IPS-NIHi7 (cell line): ENCODE measurements around the gene RAB8A.

Experiments used
- DNase-seq: peaks from one replicate; pipeline ENCODE4 v3.0.0; 2012; ENCODE audit warnings: mixed read lengths; ENCODE audit errors: extremely low spot score

RAB8A gene

DNA sequence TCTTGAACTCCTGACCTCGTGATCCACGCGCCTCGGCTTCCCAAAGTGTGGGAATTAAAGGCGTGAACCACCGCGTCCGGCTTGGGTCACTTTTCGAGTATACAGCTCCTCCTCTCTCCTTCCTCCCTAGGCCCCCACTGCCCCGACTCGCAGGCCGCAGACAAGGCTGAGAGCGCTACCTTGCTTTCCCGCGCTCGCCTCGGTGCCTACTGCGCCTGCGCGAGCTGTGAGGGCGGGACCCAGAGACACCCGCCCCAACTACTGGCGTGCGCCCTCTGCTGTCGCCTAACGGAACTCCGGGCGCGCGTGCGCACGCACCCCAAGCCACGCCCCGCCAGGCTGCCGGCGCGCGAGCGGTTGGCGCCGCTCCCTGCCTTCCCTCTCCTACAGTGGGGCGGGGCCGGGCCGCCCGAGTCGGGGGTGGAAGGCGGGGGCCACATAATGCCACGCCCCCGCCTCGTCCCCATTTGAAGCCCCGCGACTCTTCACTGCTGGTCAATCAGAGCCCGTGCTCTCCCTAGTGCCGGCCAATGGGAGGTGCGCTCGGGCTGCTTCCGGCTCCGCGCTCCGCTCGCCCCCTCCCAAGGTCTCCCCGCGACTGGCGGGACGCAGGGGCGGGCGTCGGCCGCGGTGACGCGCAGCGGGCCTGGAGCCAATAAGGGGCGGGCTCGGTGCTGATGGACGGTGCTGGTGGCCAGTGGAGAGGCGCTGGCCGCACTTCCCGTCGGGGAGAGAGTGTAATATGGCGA, at the start of gene RAB8A:
RAB8A (plus strand) TSS at position 730 of the 749 bp plus-strand sequence; CDS start at position 743, 13 bp downstream.
- peak; percentile 100 for DNase-seq

DNA sequence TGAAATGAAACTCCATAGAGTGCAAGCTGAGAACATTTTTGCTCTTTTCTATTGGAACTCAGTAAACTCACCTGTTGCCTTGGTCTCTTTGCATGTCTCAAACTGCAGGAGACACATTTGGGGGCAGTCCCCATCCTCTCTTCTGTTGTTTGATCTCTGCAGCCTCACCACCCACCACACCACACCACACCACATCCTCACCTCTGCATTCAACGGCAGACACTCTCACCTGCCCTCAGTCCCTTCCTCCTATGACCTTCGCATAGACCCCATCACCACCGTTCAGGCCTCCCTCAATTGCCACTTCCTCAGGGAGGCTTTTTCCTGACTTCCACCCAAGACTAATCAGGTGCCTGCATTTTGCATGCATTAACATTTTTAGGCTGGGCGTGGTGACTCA, 49.7 kb upstream of the RAB8A start:
- DNase-seq: no peak

DNA sequence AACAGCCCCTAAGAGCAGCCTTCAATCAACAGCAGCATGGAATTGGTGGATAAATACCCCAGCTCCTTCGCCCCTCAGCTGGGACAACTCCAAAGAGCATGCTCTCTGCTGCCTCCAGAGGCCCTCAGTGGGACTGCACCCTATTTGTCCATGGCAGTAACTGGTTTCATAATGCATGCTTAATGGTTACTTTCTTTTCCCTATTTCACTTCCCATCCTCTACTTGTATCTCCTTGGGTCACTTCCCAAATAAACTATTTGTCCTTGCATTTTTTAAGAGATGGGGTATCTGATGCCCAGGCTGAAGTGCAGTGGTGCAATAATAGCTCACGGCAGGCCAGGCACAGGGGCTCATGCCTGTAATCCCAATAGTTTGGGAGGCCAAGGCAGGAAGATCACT, 48.9 kb upstream of the RAB8A start:
- DNase-seq: peak; percentile 85

DNA sequence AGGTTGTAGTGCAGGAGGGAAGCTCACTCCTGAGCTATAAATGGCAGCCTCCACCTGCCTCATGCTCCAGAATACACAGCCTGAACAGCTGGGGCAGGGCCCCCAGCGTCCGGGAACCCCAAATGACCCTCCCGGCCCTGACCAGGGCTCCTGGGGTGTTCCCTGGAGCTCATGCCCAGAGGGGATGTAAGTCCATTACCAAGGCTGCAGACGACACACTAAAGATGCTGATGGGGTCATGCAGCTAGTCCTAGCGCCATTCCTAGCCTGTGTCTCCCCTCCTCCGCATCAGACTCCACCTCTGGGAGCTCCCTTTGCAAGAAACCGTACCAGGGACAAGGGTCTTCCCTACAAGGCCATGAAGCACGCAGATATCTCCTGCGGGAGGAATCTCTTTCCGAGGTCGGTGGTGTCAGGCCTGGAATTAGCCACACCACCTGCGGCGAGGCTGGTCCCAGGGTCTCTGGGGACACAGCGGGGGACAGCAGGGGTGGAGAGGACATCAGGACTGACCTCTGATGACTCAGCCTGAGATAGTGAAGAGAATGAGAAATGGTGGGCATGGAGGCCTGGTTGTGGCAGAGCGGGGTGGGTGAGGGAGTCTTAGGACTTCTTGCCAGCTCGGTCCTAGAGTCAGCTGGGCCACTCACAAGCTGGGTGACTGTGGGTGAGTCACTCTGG, 47.3 kb upstream of the RAB8A start:
- DNase-seq: no peak

DNA sequence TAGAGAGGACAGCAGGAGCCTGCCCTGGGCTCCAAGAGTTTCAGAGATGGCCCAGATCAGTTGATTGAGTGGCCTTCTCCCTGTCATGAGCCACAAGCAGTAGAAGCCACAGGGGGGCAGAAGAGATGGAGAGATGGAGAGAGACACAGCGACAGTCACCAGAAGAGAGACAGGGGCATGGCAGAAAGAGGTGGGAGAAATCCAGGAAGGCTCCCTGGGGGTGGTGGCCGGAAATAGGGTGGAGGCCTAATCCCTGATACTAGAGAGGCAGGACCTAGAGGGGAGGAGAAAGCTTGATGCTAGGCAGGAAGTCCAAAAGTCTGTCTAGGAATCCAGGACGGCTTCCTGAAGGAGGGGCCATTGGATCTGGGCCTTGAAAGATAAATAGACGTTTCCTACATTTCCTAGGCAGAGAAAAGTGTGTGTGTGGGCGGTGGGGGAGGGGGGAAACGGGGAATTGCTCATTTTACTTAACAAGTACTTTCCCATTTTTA, 45.0 kb upstream of the RAB8A start:
- no peak for DNase-seq

DNA sequence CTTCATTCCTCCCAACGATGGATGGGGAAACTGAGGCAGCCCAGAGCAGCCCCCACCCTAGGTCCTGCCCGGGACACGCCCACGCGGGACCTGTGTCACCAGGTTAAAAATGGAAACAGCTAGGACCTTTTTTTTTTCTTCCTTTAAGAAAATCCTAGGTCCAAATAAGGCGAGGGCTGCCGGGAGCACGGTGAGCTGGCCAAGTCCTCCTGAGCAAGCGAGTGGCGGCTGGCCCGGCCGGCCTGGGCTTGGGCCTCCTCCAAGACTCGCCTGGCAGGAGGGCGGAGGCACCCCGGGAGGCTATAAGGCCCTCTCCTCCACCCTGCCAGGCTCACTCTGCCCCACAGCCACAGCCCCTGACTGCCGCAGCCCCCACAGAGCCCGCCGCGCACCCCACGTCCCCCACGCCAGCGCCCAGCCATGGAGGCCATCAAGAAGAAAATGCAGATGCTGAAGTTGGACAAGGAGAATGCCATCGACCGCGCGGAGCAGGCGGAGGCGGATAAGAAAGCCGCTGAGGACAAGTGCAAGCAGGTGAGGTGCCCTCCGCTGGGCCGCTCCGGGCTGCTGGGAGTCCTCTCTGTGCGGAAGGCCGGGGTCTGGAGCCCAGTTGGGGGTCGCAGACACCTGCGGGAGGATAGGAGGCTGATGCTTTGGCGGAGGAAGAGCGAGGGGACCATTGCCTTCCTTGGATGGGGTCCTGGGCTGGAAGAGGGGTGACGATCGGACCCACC, 44.3 kb upstream of the RAB8A start:
- no peak for DNase-seq

DNA sequence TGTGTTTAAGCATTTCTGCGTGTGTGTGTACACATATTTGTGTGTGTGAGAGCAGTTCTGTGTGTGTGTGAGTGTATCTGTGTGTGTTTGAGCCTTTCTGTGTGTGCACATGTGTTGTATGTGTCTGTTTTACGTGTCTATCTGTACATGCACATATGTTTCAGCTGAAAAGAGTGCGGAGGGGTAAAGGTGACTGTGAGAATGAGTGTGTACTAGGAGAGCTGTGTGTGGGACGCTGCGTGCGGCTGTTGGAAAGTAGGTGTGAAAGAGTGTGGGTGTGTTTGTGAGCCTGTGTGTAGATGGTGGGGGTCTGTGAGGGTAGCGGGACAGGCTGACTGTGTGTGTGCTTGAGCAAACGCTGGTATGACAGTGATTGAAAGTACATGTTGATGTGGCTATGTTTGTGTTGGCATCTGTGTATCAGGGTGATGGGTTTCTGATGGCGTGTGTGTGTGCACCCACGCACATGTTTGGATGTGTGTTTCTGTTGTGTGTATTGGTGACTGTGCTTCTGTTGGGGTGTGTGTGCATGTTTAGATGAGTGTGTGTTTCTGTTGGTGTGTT, 42.9 kb upstream of the RAB8A start:
- DNase-seq: no peak

DNA sequence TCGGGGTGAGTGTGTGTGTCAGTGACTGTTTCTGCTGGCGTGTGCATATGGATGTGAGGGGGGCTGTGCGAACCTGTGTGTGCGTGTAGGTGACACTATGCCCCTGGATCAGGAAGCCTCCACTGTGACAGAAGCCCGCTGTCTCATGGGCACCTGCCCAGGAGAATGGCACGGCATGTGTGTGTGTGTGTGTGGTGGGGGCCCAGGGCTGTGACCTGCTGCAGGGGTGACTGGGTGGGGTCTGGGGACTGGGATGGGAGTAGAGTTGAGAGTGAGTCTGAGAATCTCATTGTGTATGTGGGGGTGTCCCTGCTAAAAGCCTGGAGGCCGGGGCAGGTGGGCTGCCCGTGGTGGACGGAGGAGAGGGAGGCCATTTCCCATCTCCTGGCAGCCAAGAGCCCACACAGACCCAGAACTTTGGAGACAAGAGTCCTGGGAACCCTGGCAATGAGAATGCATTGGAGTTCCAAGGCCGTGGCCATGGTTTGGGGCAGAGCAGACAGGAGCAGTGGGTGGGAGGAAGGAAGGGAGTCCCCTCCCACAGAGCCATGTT, 41.8 kb upstream of the RAB8A start:
- DNase-seq: no peak

DNA sequence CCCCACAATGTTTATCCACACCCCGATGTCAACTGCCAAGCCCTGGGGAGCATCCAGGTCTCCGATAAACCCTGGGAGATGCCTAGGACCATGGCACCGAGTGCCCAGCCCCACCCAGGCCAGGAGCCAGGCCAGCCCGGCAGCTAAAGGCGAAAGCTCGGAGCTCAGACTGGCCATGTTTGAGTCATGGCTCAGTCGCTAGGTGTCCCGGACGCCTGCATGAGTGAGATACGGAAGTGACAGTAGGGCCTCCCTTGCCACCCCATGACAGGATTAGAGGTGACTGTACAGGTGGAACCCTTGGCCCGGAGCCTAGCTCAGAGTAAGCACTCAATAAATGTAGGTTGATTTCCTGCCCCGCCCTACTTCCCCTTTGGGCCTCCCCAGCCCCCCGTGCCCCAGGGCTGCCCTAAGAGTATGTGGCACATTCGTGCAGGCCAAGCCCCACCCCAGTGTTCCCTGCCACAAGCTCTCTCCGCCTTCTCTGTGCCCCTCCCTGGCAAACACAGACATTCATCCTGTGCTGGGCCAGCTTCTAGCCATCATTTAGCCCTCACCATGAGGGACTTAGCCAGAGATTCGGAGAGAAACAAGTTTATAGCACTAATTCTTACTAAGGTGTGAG, 41.2 kb upstream of the RAB8A start:
- DNase-seq: no peak

DNA sequence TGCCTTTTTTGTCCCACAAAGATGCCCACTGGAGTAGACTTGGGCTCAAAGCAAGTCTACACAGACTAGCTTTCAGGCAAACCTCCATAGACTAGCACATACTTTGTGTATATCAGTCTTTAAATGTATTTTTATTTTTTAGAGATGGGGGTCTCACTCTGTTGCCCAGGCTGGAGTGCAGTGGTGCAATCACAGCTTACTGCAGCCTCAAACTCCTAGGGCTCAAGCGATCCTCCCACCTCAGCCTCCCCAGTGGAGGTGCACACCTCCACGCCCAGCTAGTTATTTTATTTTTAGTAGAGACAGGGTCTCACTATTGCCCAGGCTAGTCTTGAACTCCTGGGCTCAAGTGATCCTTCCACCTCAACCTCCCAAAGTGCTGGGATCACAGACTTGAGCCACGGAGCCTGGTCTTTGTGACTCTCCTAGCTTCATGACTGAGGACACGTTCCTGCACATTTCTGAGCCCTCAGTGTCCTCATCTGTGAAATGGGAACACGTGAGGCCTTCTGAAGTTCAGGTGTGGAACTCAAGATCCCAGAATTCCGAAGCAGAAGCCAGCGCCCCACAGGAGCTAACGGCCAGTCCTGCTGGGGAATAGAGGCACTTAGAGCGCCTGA, 40.5 kb upstream of the RAB8A start:
- no peak for DNase-seq

DNA sequence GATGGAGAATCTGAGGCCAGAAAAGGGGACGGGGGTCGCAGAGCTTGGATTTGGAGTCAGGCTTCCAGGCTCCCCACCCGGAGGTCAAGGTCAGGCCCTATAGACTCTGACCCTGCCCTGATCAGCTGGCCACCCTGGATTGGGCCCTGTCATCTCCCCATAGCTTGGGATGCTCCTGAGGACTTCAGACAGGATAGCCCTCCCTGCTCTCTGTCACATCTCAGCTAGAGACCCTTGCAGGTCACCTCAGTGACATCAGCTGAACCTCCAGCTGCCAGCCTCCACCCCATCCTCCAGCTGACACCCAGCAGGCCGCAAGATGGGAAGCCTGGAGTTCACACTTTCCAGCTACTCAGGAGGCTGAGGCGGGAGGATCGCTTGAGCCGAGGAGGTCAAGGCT, 38.2 kb upstream of the RAB8A start:
- no peak for DNase-seq

DNA sequence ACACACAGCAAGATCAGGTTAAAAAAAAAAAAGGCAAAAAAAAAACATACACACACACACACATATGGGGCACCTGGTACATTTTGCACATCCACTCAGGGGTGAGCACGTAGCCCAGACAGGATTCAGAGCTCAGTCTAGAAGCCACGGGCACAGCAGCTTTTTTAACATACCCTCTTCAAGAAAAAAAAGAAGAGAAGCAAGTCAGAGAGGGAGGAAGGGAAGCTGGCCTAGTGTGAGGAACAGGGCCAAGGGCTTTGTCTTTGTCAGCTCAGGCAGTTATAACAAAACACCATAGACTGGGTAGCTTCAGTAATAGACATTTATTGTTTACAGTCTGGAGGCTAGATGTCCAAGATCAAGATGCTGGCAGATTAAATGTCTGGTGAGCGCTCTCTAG, 37.7 kb upstream of the RAB8A start:
- no peak for DNase-seq

DNA sequence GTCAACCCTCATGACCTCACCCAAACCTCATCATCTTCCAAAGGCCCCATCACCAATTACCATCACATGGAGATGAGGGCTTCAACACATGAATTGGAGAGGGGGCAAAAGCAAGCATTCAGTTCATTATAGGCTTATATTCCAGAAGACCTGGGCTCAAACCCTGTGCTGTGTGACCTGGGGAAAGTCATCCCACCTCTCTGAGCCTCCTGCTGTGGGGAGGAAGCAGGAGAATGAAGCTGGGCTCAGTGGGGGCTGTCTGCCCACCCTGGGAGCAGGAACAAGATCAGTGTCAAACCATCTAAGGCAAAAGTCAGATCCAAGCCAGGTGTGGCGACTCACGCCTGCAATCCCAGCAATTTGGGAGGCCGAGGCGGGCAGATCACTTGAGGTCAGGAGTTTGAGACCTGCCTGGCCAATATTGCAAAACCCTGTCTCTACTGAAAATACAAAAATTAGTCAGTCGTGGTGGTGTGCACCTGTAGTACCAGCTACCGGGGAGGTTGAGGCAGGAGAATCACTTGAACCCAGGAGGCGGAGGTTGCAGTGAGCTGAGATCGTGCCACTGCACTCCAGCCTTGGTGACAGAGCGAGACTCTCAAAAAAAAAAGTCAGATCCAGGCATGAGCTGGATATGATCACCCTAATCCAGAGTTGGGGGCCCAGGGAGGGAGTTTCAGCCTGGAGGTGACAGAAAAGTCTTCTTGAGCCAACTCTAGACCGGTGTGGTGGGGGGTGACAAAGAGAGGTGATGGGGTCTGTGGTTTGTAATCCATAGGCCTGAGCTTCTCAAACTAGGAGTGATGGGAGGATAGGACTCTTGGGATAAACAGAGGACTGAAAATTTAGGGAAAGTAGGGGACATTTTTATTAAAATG, 37.0 kb upstream of the RAB8A start:
- no peak for DNase-seq

DNA sequence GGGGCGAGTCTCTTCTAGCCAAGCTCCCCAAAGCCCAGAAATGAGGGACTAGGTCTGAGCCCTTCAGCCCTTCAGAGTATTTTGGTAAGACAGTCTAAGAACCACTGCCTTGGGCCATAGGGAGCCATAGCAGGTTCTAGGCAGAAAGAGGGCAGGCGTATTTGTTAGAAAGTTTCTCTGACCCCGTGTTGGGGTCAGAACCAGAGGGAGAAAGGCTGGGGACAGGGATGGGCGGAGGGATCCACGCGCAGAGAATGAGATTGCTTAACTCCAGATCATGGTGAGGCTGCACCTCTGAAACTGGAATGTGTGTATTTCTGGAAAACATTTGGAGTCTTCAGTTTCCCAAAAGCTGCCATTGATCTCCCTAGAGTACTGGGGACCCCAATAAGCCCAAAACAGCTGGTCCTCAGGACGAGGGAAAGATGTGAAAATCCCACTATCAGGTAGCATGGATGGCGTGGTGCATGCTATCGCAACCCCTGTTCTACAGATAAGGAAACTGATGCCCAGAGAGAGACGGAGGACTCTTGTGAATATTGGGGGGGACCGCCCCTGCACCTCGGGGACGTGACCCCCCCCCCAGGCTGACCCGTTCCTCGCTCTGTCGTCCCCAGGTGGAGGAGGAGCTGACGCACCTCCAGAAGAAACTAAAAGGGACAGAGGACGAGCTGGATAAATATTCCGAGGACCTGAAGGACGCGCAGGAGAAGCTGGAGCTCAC, 36.1 kb upstream of the RAB8A start:
- DNase-seq: no peak

DNA sequence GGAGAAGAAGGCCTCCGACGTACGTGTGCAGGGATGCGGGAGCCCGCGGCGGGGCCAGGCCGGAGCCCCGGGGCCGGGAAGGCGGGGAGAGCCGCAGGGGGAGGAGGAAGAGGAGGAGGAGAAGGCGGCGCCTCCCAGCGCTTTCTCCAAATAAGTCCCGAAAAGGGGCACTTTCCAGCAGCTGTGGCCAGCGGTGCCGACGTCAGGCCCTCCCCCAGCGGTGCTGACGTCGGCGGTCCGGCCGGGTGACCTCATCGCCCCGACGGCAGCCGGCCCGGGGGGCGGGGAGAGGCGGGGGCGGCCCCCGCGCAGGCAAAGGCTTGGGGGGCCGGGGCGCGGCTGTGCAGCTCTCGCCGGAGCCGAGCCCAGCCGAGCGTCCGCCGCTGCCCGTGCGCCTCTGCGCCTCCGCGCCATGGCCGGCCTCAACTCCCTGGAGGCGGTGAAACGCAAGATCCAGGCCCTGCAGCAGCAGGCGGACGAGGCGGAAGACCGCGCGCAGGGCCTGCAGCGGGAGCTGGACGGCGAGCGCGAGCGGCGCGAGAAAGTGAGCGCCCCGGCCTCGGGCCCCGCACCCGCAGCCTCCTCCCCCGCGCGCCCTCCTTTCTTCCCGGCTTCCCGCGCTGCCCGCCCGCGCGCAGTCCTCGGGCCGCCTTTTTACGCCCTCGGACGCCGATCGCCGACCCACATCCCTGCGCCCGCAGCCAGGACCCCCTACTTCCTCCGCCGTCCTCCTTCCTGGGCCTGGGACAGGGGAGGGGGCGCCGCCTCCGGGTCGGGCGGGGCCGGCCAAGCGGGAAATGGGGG, 35.3 kb upstream of the RAB8A start, which contains the start of gene TPM4:
TPM4 (plus strand) TSS at position 342 of the 804 bp plus-strand sequence; CDS start at position 413, 71 bp downstream.
- peak; percentile 92 for DNase-seq

DNA sequence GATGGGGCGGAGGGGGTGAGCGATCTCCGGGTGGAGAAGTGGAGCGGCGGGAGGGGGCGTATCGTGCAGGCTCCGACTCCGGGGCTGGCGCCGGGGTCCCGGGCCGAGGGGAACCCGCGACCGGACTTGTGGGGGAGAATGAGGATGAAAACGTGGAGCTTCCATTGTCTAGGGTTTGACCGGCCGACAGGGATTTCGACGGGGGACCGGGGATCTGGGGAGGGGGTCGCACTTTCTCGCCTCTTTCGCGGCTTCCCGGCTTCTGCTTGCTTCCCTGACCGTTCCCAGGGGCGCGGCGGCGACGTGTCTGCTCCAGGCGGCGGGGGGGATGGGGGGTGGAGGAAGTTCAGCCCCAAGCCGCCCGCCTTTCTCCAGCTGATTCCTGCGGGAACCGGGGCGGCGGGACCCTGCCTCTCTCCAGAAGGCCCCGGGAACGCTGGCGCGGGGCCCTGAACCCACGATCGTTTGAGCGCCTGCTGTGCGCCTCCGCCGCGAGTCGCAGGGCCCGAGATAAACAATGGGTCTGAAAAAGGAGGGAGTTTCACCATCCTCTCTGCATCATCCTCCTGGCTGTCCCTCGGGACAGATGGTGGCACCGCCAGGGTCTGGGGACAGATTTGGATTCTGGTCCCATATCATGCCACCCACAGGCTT, 34.6 kb upstream of the RAB8A start:
- DNase-seq: no peak

DNA sequence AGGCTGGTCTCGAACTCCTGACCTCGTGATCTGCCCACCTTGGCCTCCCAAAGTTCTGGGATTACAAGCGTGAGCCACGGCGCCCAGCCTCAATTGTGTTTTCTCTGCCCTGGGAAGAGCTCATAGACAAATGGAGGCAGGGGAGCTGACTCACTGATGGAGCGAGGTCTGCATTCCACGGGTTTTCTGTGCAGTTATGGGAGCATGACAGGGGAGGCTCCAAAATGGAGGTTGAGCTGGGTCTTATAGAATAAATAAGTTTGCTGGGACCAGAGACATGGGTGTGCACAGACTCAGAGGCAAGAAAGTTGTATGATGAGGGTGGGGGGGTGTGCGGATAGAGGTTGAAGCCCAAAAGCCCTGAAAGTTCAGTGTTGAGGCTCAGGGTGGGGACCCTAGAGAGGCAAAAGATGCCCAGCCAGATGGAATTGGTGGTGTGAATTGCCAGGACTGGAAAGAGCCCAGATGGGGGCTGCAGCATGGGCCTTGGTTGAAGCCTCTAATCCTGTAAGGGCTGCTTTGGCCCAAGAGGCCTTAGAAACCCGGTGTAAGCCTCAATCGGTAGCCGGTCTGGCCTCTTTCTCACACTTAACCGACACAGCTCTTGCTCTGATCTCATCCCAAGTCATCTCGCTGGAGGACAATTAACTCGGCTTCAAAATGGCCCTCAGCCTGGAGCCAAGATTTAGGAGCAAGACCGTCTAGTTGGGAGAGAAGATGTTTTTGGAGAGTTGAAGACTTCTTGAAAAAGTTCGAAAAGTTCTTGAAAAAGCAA, 33.5 kb upstream of the RAB8A start:
- no peak for DNase-seq
